Endothelial cell of umbilical vein (primary cell): ENCODE results near the gene INHBE. TPM values are rescaled to one million over a fixed set of nuclear protein-coding genes. Genes with fewer than 3 reads are reported as not detected.

Source experiments
- BruUV-seq: library from RNA; stranded (reverse); fragments of 400-500 nt; replicated peaks from 2 replicates; lab custom pipeline; 2021; lab: Mats Ljungman, UMichigan
- CTCF ChIA-PET: fragments of 300-600, 350-600 bp; sonication (Branson Sonifier 250); formaldehyde crosslinking; loops from one replicate; lab custom pipeline; 2021; ENCODE audit warnings: antibody characterized with exemption, inconsistent platforms; lab: Charles Lee
- POLR2A ChIA-PET: fragments of 300-600, 350-600 bp; sonication (Branson Sonifier 250); formaldehyde crosslinking; loops from one replicate; lab custom pipeline; 2021; ENCODE audit warnings: antibody characterized with exemption, inconsistent platforms; lab: Charles Lee
- DNase-seq: peaks from one replicate; pipeline ENCODE4 v3.0.0-alpha.2; 2011; ENCODE audit warnings: low read depth, low spot score
- FAIRE-seq: peaks from 2 replicates; lab custom pipeline; 2011; peaks lifted over from hg19 to GRCh38; lab: Jason Lieb, UNC
- H2AFZ ChIP-seq: 2 replicates; pipeline ENCODE4 v1.6.0; 2012; ENCODE audit warnings: low read depth, low read length, control low read depth, inconsistent platforms
- H3K27ac ChIP-seq: 2 replicates; pipeline ENCODE4 v1.5.1; 2011; ENCODE audit warnings: low read depth, mild to moderate bottlenecking, control low read depth, low read length, moderate library complexity; ENCODE audit not compliant: insufficient read depth
- H3K27me3 ChIP-seq, 2 experiments: 2 replicates each; pipeline versions ENCODE4 v1.6.0 to v1.6.1; 2011; ENCODE audit warnings: low read length in 2 of 2, mixed read lengths in 1 of 2; ENCODE audit not compliant: control insufficient read depth in 2 of 2, insufficient read depth in 2 of 2
- H3K36me3 ChIP-seq, 2 experiments: 2 replicates in 1 of 2; 3 replicates in 1 of 2; pipeline ENCODE4 v1.5.1; 2011; ENCODE audit warnings: low read length in 2 of 2, mild to moderate bottlenecking in 1 of 2, moderate library complexity in 1 of 2; ENCODE audit not compliant: control insufficient read depth in 2 of 2, insufficient read depth in 2 of 2; ENCODE audit errors: extremely low read depth in 1 of 2
- H3K4me1 ChIP-seq: 3 replicates; pipeline ENCODE4 v1.5.1; 2011; ENCODE audit warnings: mild to moderate bottlenecking, low read length; ENCODE audit not compliant: control insufficient read depth, insufficient read depth; ENCODE audit errors: extremely low read depth
- H3K4me2 ChIP-seq: 2 replicates; pipeline ENCODE4 v1.6.1; 2011; ENCODE audit warnings: low read length, control low read depth, mixed read lengths; ENCODE audit not compliant: insufficient read depth
- H3K4me3 ChIP-seq, 3 experiments: fragments of 200-600 bp in 1 of 3; sonication (generic), shearing (Covaris generic) in 1 of 3; replicated peaks in 1 of 3; 2 replicates each; pipeline ENCODE4 v1.5.1; 2011 to 2016; ENCODE audit warnings: control low read depth in 3 of 3, low read length in 3 of 3, mild to moderate bottlenecking in 2 of 3, inconsistent platforms in 1 of 3, low read depth in 1 of 3, moderate library complexity in 1 of 3; ENCODE audit not compliant: insufficient read depth in 1 of 3
- H3K79me2 ChIP-seq: 2 replicates; pipeline ENCODE4 v1.6.0; 2012; ENCODE audit warnings: low read length, inconsistent platforms; ENCODE audit not compliant: control insufficient read depth, insufficient read depth
- H3K9ac ChIP-seq: replicated peaks from 2 replicates; pipeline ENCODE3; 2011; ENCODE audit warnings: low read length, control low read depth; ENCODE audit not compliant: insufficient read depth; ENCODE audit errors: extremely low read depth
- H3K9me1 ChIP-seq: replicated peaks from 3 replicates; pipeline ENCODE4 v1.6.0; 2011; ENCODE audit warnings: mild to moderate bottlenecking, low read length; ENCODE audit not compliant: control insufficient read depth, insufficient read depth; ENCODE audit errors: extremely low read depth
- H3K9me3 ChIP-seq: replicated peaks from 2 replicates; pipeline ENCODE4 v1.5.1; 2012; ENCODE audit warnings: low read length, inconsistent platforms; ENCODE audit not compliant: control insufficient read depth, insufficient read depth
- H4K20me1 ChIP-seq: replicated peaks from 2 replicates; pipeline ENCODE3; 2011; ENCODE audit warnings: mild to moderate bottlenecking, low read length; ENCODE audit not compliant: control insufficient read depth, insufficient read depth; ENCODE audit errors: extremely low read depth
- EZH2 ChIP-seq: IDR thresholded peaks from 2 replicates; pipeline ENCODE4 v1.6.1; 2012; ENCODE audit warnings: borderline replicate concordance, low read depth, mild to moderate bottlenecking, moderate library complexity, low read length, inconsistent platforms; ENCODE audit not compliant: severe bottlenecking
- FOS ChIP-seq: IDR thresholded peaks from 2 replicates; pipeline ENCODE4 v1.6.1; 2011; ENCODE audit warnings: mild to moderate bottlenecking, low read length, moderate library complexity, borderline replicate concordance; ENCODE audit not compliant: insufficient read depth
- GATA2 ChIP-seq: IDR thresholded peaks from 2 replicates; pipeline ENCODE4 v1.7.0; 2011; ENCODE audit warnings: low read depth, mild to moderate bottlenecking, moderate library complexity, mixed read lengths, low read length; ENCODE audit not compliant: insufficient read length, insufficient read depth
- JUN ChIP-seq: IDR thresholded peaks from 2 replicates; pipeline ENCODE4 v1.6.1; 2011; ENCODE audit warnings: borderline replicate concordance, low read depth; ENCODE audit not compliant: insufficient read length, insufficient read depth
- MAX ChIP-seq: IDR thresholded peaks from 2 replicates; pipeline ENCODE4 v1.6.1; 2011; ENCODE audit not compliant: insufficient read depth, insufficient read length
- MYC ChIP-seq: IDR thresholded peaks from one replicate; pipeline ENCODE4 v1.6.1; 2011; ENCODE audit warnings: mild to moderate bottlenecking, low read depth, low read length
- POLR2A ChIP-seq: IDR thresholded peaks from 2 replicates; pipeline ENCODE4 v1.6.1; 2012; ENCODE audit warnings: low read depth, mild to moderate bottlenecking, control low read depth, low read length
- POLR2AphosphoS5 ChIP-seq: IDR thresholded peaks from 2 replicates; pipeline ENCODE4 v1.6.1; 2012; ENCODE audit warnings: low read depth, mild to moderate bottlenecking, control low read depth, low read length, moderate library complexity; ENCODE audit not compliant: insufficient read depth
- dilution Hi-C: fragments of 300-500 bp; cut with MboI; formaldehyde crosslinking; loops from one replicate; pipeline ENCODE4 v1.15.0; 2019; ENCODE audit warnings: low sequenced_read_pairs; ENCODE audit not compliant: extremely low pct_ligation_motif_present
- intact Hi-C: fragments of 100-400 bp; cut with micrococcal nuclease; formaldehyde crosslinking; loops from one replicate; pipeline ENCODE4 v1.10.0; 2022
- polyA plus RNA-seq, 4 experiments: library from polyadenylated mRNA; depleted of rRNA in 3 of 4; stranded (reverse) in 3 of 4; unstranded in 1 of 4; fragments of >200 nt; gene quantifications; 2 replicates each; pipeline versions ENCODE4 v1.2.1 to v1.2.3, GENCODE V29; 2011 to 2012; ENCODE audit warnings: missing spikeins in 1 of 4
- total RNA-seq: library from RNA; stranded (reverse); gene quantifications from 2 replicates; pipeline ENCODE4 v1.2.3, GENCODE V29; 2021
- TF ChIP-seq, protein P1 (sequence below), 2 donors: IDR thresholded peaks; 1 replicate in 1 of 2; 2 replicates in 1 of 2; pipeline ENCODE4 v1.5.1; 2011; ENCODE audit warnings: low read length in 2 of 2, mild to moderate bottlenecking in 2 of 2, moderate library complexity in 2 of 2, control low read depth in 1 of 2, inconsistent platforms in 1 of 2, low read depth in 1 of 2; ENCODE audit not compliant: insufficient read depth in 1 of 2; ENCODE audit errors: extremely low read depth in 1 of 2

The INHBE gene
- total and polyA plus RNA-seq, 2 donors (not counting 3 experiments of a cell fraction or from before 2014, with no cell fraction given), result not detected

DNA sequence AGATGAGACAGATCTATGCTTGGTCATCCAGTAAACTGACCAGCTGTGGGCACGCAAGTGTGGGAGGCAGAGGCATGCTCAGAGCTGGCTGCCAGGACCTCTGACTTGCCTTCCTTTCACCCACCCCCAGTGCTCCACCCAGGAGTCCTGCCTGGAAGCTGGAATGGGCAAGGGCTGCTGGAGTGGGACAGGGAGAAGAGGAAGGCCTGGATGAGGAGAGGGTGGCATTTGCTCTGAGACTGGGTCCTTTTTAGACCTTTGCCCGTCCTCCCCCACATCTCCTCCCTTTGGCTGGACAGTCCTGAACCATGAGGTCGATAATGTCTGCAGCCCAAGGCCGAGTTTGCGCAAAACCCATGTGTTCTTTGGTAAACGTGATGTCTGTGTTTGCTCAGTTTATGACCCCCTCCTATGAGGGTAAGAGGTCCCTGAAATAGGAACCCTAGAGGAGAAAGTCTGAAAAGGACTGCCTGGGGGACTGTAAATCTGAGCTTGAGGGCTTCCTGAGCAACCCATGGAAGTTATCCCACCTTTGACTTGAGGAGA, 3.8 kb upstream of the INHBE start:
- Histone ChIP-seq H3K27me3 (no peaks in the 10 kb centered on the region), H3K4me1 (peaks cover 3% of the 10 kb centered on the region), H4K20me1 (no peaks in the 10 kb centered on the region), H2AFZ (no peak overlapping the region), H3K9ac (no peak overlapping the region), H3K9me3 (no peaks in the 10 kb centered on the region), H3K36me3 (no peaks in the 10 kb centered on the region), H3K27ac (no peak overlapping the region), H3K9me1 (no peaks in the 10 kb centered on the region), H3K79me2 (no peaks in the 10 kb centered on the region), H3K4me3 (no peak overlapping the region), H3K4me2 (no peak overlapping the region)
- TF ChIP-seq MAX, result no peak
- TF ChIP-seq EZH2, result no peak
- TF ChIP-seq FOS, result no peak
- TF ChIP-seq, protein P1, sequence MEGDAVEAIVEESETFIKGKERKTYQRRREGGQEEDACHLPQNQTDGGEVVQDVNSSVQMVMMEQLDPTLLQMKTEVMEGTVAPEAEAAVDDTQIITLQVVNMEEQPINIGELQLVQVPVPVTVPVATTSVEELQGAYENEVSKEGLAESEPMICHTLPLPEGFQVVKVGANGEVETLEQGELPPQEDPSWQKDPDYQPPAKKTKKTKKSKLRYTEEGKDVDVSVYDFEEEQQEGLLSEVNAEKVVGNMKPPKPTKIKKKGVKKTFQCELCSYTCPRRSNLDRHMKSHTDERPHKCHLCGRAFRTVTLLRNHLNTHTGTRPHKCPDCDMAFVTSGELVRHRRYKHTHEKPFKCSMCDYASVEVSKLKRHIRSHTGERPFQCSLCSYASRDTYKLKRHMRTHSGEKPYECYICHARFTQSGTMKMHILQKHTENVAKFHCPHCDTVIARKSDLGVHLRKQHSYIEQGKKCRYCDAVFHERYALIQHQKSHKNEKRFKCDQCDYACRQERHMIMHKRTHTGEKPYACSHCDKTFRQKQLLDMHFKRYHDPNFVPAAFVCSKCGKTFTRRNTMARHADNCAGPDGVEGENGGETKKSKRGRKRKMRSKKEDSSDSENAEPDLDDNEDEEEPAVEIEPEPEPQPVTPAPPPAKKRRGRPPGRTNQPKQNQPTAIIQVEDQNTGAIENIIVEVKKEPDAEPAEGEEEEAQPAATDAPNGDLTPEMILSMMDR (IDR thresholded peaks at IDR 0.05; ENCODE audit: extremely low read depth in 1 of 2, insufficient read depth in 1 of 2, low read depth in 1 of 2, low read length in 2 of 2), result no peak
- no peak for TF ChIP-seq JUN
- TF ChIP-seq MYC, result no peak
- no peak for TF ChIP-seq GATA2
- TF ChIP-seq POLR2A, result no peak
- no peak for TF ChIP-seq POLR2AphosphoS5
- ChIA-PET POLR2A (no interaction called here), CTCF (interaction anchor here (1.0 to 7.9 kb wide), 10 partner anchors 8 to 186 kb away, joined by 3 to 394 read pairs (median 12); partner anchors contain the start of gene GLI1)
- intact Hi-C loops, result no loop called here
- BruUV-seq, result no TSS peak
- FAIRE-seq (no peak), DNase-seq (no peak)
- dilution Hi-C loops, result no loop called here
